ENCODE results near the gene FBXL16. TPM values are rescaled to one million over a fixed set of nuclear protein-coding genes. Genes with fewer than 3 reads are reported as not detected.

FBXL16 gene
- total RNA-seq, 1 donor from 2014 or later, result 0.13 TPM

GRCh38 chr16:646679-647172, 58.9 kb downstream of the FBXL16 start:
- H3K79me2 ChIP-seq (ENCODE audit: low read depth), result no peaks in the 10 kb centered on the region
- H3K27ac ChIP-seq, result no peak overlapping the region
- H3K27ac Mint-ChIP-seq, result no peak overlapping the region
- H3K4me3 ChIP-seq, result no peak overlapping the region
- peaks cover 26% of the 10 kb centered on the region for H3K27me3 ChIP-seq
- peak overlapping the region; percentile 48 for H3K4me3 Mint-ChIP-seq
- no peaks in the 10 kb centered on the region for H3K9me3 Mint-ChIP-seq
- H2AFZ ChIP-seq (replicated peaks), result no peak overlapping the region
- no peak for TF ChIP-seq CTCF (IDR thresholded peaks at IDR 0.05)
- no peak for TF ChIP-seq EZH2phosphoT487 (IDR thresholded peaks at IDR 0.05)
- no peak for TF ChIP-seq EZH2 (IDR thresholded peaks at IDR 0.05)
- H3K9me3 ChIP-seq (ENCODE audit: low read depth), result no peaks in the 10 kb centered on the region
- H3K4me1 ChIP-seq, result peaks cover 5% of the 10 kb centered on the region
- no peaks in the 10 kb centered on the region for H3K36me3 ChIP-seq
- H3K4me1 Mint-ChIP-seq, result peaks cover 9% of the 10 kb centered on the region
- H3K4me2 ChIP-seq, result no peak overlapping the region
- H3F3A ChIP-seq (ENCODE audit: low read depth), result peaks cover 15% of the 10 kb centered on the region
- no peak overlapping the region for H3K9ac ChIP-seq
- DNase-seq (ENCODE audit: low spot score), result no peak
- H3K36me3 Mint-ChIP-seq, result no peaks in the 10 kb centered on the region
- H4K20me1 ChIP-seq (ENCODE audit: low read depth), result peaks cover 16% of the 10 kb centered on the region
- no peaks in the 10 kb centered on the region for H3K27me3 Mint-ChIP-seq (ENCODE audit: insufficient read depth, low read depth)

- Histone ChIP-seq H4K20me1 (ENCODE audit: low read depth) (peaks cover 16% of the 10 kb centered on the region), H3K36me3 (no peaks in the 10 kb centered on the region), H3K9me3 (ENCODE audit: low read depth) (no peaks in the 10 kb centered on the region), H3K27ac (no peak overlapping the region), H3F3A (ENCODE audit: low read depth) (peaks cover 15% of the 10 kb centered on the region), H3K9ac (no peak overlapping the region), H3K27me3 (peaks cover 33% of the 10 kb centered on the region), H2AFZ (replicated peaks) (no peak overlapping the region), H3K4me3 (no peak overlapping the region), H3K79me2 (ENCODE audit: low read depth) (no peaks in the 10 kb centered on the region), H3K4me1 (peaks cover 5% of the 10 kb centered on the region), H3K4me2 (no peak overlapping the region)
- no peaks in the 10 kb centered on the region for H3K9me3 Mint-ChIP-seq
- no peaks in the 10 kb centered on the region for H3K36me3 Mint-ChIP-seq
- no peak overlapping the region for H3K27ac Mint-ChIP-seq
- no peak overlapping the region for H3K4me3 Mint-ChIP-seq
- no peak for DNase-seq (ENCODE audit: low spot score)
- H3K27me3 Mint-ChIP-seq (ENCODE audit: insufficient read depth, low read depth), result no peaks in the 10 kb centered on the region
- H3K4me1 Mint-ChIP-seq, result peaks cover 9% of the 10 kb centered on the region
- TF ChIP-seq EZH2phosphoT487 (IDR thresholded peaks at IDR 0.05) (no peak), EZH2 (IDR thresholded peaks at IDR 0.05) (no peak), CTCF (IDR thresholded peaks at IDR 0.05) (no peak)
These were observed 59.5 kb downstream of the FBXL16 start for GRCh38 chr16:645852-646678.

- H3K27ac Mint-ChIP-seq, result no peak overlapping the region
- Histone ChIP-seq H3K9ac (no peak overlapping the region), H3K4me1 (peaks cover 5% of the 10 kb centered on the region), H3K9me3 (ENCODE audit: low read depth) (no peaks in the 10 kb centered on the region), H3K79me2 (ENCODE audit: low read depth) (no peaks in the 10 kb centered on the region), H3F3A (ENCODE audit: low read depth) (peaks cover 23% of the 10 kb centered on the region), H3K4me3 (no peak overlapping the region), H4K20me1 (ENCODE audit: low read depth) (peaks cover 13% of the 10 kb centered on the region), H3K4me2 (no peak overlapping the region), H3K36me3 (no peaks in the 10 kb centered on the region), H3K27ac (no peak overlapping the region), H2AFZ (replicated peaks) (no peak overlapping the region), H3K27me3 (peaks cover 34% of the 10 kb centered on the region)
- H3K27me3 Mint-ChIP-seq (ENCODE audit: insufficient read depth, low read depth), result no peaks in the 10 kb centered on the region
- H3K4me1 Mint-ChIP-seq, result peaks cover 7% of the 10 kb centered on the region
- no peak for TF ChIP-seq CTCF (IDR thresholded peaks at IDR 0.05)
- no peak for TF ChIP-seq EZH2 (IDR thresholded peaks at IDR 0.05)
- TF ChIP-seq EZH2phosphoT487 (IDR thresholded peaks at IDR 0.05), result no peak
- H3K9me3 Mint-ChIP-seq, result no peaks in the 10 kb centered on the region
- no peaks in the 10 kb centered on the region for H3K36me3 Mint-ChIP-seq
- peak overlapping the region; percentile 59 for H3K4me3 Mint-ChIP-seq
- no peak for DNase-seq (ENCODE audit: low spot score)
These were observed 61.0 kb downstream of the FBXL16 start for GRCh38 chr16:644556-644955.
